K562 (cell line): Measurements from ENCODE around the gene ZNF24. TPM values are rescaled to one million over a fixed set of nuclear protein-coding genes. Genes with fewer than 3 reads are reported as not detected.
A peak's percentile ranks its signal among the peaks of the same experiment; 100 is the strongest.

Experiments used
- ATAC-seq: fragments of 200-7000 bp; cut with Tn5 transposase; 3 replicates; pipeline ENCODE4 v1.9.1; 2020; ENCODE audit warnings: moderate library complexity
- BruUV-seq: library from RNA; stranded (reverse); fragments of 400-500 nt; replicated peaks from 2 replicates; lab custom pipeline; 2021; lab: Mats Ljungman, UMichigan
- CTCF ChIA-PET: fragments of 300-600 bp; formaldehyde crosslinking; extraction: SDS; loops from one replicate; lab custom pipeline; 2021; ENCODE audit warnings: low intra/inter-chr PET ratio; lab: Yijun Ruan, JAX
- POLR2A ChIA-PET: fragments of 300-600, 350-650 bp; sonication (Branson Sonifier 250); formaldehyde crosslinking; extraction: SDS; loops from one replicate; lab custom pipeline; 2021; ENCODE audit warnings: antibody characterized with exemption, inconsistent platforms; lab: Yijun Ruan, JAX
- DNase-seq, 4 experiments: peaks; one replicate each; pipeline versions ENCODE4 v3.0.0 to v3.0.0-alpha.2; 2011 to 2018; ENCODE audit warnings: low spot score in 3 of 4, mixed read lengths in 3 of 4; ENCODE audit errors: extremely low read depth in 1 of 4
- FAIRE-seq: peaks from 2 replicates; lab custom pipeline; 2011; peaks lifted over from hg19 to GRCh38; lab: Jason Lieb, UNC
- H2AFZ ChIP-seq: 2 replicates; pipeline ENCODE4 v1.6.0; 2011; ENCODE audit warnings: low read depth, low read length, control low read depth, inconsistent platforms
- H3K27ac ChIP-seq: fragments of 200-600 bp; 3 replicates; pipeline ENCODE4 v1.8.0; 2011; ENCODE audit warnings: low read depth, mild to moderate bottlenecking, control low read depth, inconsistent platforms, low read length, moderate library complexity, mixed read lengths; ENCODE audit errors: extremely low read depth
- H3K27me3 ChIP-seq, 2 experiments: fragments of 300-600 bp in 1 of 2; 2 replicates in 1 of 2; 3 replicates in 1 of 2; pipeline versions ENCODE4 v1.6.0 to v1.8.0; 2011; ENCODE audit warnings: inconsistent platforms in 2 of 2, low read length in 2 of 2, mild to moderate bottlenecking in 1 of 2, mixed read lengths in 1 of 2, moderate library complexity in 1 of 2; ENCODE audit not compliant: control insufficient read depth in 2 of 2, insufficient read depth in 2 of 2
- H3K36me3 ChIP-seq: fragments of 300-600 bp; 3 replicates; pipeline ENCODE4 v1.8.0; 2011; ENCODE audit warnings: mild to moderate bottlenecking, low read length, inconsistent platforms; ENCODE audit not compliant: control insufficient read depth, insufficient read depth
- H3K4me1 ChIP-seq, 2 experiments: fragments of 200-600 bp in 1 of 2; replicated peaks in 1 of 2; 2 replicates in 1 of 2; 3 replicates in 1 of 2; pipeline versions ENCODE4 v1.5.1 to v1.8.0; 2011; ENCODE audit warnings: inconsistent platforms in 2 of 2, low read length in 2 of 2, mild to moderate bottlenecking in 1 of 2, mixed read lengths in 1 of 2, moderate library complexity in 1 of 2; ENCODE audit not compliant: control insufficient read depth in 2 of 2, insufficient read depth in 2 of 2
- H3K4me2 ChIP-seq: 2 replicates; pipeline ENCODE4 v1.6.1; 2011; ENCODE audit warnings: low read length, control low read depth, inconsistent platforms, mixed read lengths; ENCODE audit not compliant: insufficient read depth
- H3K4me3 ChIP-seq: fragments of 200-600 bp; sonication (generic), shearing (Covaris generic); 2 replicates; pipeline ENCODE4 v1.5.1; 2016; ENCODE audit warnings: control low read depth, inconsistent platforms
- H3K79me2 ChIP-seq: fragments of 200-600 bp; 3 replicates; pipeline ENCODE4 v1.8.0; 2011; ENCODE audit warnings: low read length, inconsistent platforms; ENCODE audit not compliant: control insufficient read depth, insufficient read depth
- H3K9ac ChIP-seq, 2 experiments: 2 replicates each; pipeline versions ENCODE4 v1.6.0 to v1.6.1; 2011; ENCODE audit warnings: low read depth in 2 of 2, low read length in 2 of 2, control low read depth in 1 of 2, inconsistent platforms in 1 of 2, mild to moderate bottlenecking in 1 of 2, mixed read lengths in 1 of 2; ENCODE audit not compliant: insufficient read depth in 1 of 2
- H3K9me1 ChIP-seq: one replicate; pipeline ENCODE4 v1.6.0; 2011; ENCODE audit warnings: inconsistent platforms, mild to moderate bottlenecking, low read length, moderate library complexity; ENCODE audit not compliant: control insufficient read depth, insufficient read depth
- H3K9me3 ChIP-seq: replicated peaks from 2 replicates; pipeline ENCODE4 v1.5.1; 2011; ENCODE audit warnings: low read depth, low read length, inconsistent platforms; ENCODE audit not compliant: control insufficient read depth, insufficient read depth
- H4K20me1 ChIP-seq: replicated peaks from 2 replicates; pipeline ENCODE4 v1.6.1; 2011; ENCODE audit warnings: low read length, inconsistent platforms, mixed read lengths; ENCODE audit not compliant: control insufficient read depth, insufficient read depth
- NR2F6 ChIP-seq: fragments of 450-650 bp; formaldehyde crosslinking; IDR thresholded peaks from 2 replicates; pipeline ENCODE4 v1.4.0; 2020; ENCODE audit warnings: mild to moderate bottlenecking
- ZNF75A ChIP-seq: fragments of 450-650 bp; formaldehyde crosslinking; IDR thresholded peaks from 2 replicates; pipeline ENCODE4 v1.4.0; 2020; ENCODE audit warnings: mild to moderate bottlenecking
- WGBS: fragments of 100-300 bp; shearing (Covaris generic); methylation state at CpG from one replicate; pipeline ENCODE4 v1.1.6; 2016; ENCODE audit warnings: low coverage, mixed read lengths; ENCODE audit not compliant: insufficient coverage; ENCODE audit errors: missing lambda C conversion rate; 5-methylcytosine and 5-hydroxymethylcytosine counted together
- in situ Hi-C: fragments of 300-500 bp; cut with MboI; formaldehyde crosslinking; loops from 4 replicates; pipeline ENCODE4 v1.15.0; 2018; ENCODE audit warnings: inconsistent platforms, mixed read lengths
- intact Hi-C: fragments of 100-400 bp; cut with micrococcal nuclease; formaldehyde crosslinking; loops from 2 replicates; pipeline ENCODE4 v1.14.2; 2022
- polyA plus RNA-seq, 8 experiments: library from polyadenylated mRNA; depleted of rRNA in 4 of 8; stranded (reverse) in 5 of 8; unstranded in 3 of 8; fragments of >200 nt; fragmentation: Nextera tagmentation in 2 of 8; fragmentation: Illumina TruSeq in 1 of 8; extraction: Ambion mirVana in 2 of 8; extraction: Trizol in 1 of 8; gene quantifications; 2 replicates each; pipeline versions ENCODE4 v1.2.1 to v1.2.3, GENCODE V29; 2011 to 2014; ENCODE audit warnings: inconsistent platforms in 1 of 8, missing spikeins in 1 of 8
- total RNA-seq, 7 experiments: library from RNA; depleted of rRNA in 6 of 7; stranded (reverse); fragments of >200 nt in 6 of 7; fragmentation: Illumina TruSeq in 2 of 7; extraction: Trizol in 2 of 7; gene quantifications; 2 replicates each; pipeline versions ENCODE4 v1.2.1 to v1.2.3, GENCODE V29; 2011 to 2021; ENCODE audit warnings: low replicate concordance in 1 of 7
- TF ChIP-seq, protein P1 (sequence below): sonication (generic); formaldehyde crosslinking; IDR thresholded peaks from 2 replicates; pipeline ENCODE4 v1.8.0; 2022; ENCODE audit warnings: mild to moderate bottlenecking, missing genetic modification reagents

ZNF24 gene
- total and polyA plus RNA-seq, 9 of the 15 experiments (the other 6 are each of a cell fraction or from before 2014, with no cell fraction given), result 35.7 to 72.8 (median 54.1) TPM

DNA sequence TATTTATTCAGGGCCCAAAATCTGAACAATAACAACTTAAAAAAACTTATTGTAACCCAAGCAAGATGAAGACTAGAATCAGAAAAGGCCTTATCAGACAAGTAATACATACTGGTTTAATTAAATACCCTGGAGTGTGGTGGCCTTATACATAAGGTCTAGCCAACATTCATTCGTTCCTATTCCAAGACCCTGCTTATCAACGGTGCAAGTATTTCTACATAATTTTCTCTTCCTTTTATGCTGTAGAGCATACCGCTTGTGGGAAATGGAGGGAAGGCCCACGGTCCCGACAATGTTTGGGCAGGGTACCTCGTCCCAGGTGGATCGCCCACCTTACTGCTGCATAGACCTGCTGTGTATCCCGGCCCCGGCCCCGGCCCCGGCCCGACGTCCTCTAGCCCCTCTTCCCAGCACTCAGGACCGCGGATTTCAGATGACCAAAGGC lies 708 bp downstream of the ZNF24 start (continued):
- TF ChIP-seq, protein P1, sequence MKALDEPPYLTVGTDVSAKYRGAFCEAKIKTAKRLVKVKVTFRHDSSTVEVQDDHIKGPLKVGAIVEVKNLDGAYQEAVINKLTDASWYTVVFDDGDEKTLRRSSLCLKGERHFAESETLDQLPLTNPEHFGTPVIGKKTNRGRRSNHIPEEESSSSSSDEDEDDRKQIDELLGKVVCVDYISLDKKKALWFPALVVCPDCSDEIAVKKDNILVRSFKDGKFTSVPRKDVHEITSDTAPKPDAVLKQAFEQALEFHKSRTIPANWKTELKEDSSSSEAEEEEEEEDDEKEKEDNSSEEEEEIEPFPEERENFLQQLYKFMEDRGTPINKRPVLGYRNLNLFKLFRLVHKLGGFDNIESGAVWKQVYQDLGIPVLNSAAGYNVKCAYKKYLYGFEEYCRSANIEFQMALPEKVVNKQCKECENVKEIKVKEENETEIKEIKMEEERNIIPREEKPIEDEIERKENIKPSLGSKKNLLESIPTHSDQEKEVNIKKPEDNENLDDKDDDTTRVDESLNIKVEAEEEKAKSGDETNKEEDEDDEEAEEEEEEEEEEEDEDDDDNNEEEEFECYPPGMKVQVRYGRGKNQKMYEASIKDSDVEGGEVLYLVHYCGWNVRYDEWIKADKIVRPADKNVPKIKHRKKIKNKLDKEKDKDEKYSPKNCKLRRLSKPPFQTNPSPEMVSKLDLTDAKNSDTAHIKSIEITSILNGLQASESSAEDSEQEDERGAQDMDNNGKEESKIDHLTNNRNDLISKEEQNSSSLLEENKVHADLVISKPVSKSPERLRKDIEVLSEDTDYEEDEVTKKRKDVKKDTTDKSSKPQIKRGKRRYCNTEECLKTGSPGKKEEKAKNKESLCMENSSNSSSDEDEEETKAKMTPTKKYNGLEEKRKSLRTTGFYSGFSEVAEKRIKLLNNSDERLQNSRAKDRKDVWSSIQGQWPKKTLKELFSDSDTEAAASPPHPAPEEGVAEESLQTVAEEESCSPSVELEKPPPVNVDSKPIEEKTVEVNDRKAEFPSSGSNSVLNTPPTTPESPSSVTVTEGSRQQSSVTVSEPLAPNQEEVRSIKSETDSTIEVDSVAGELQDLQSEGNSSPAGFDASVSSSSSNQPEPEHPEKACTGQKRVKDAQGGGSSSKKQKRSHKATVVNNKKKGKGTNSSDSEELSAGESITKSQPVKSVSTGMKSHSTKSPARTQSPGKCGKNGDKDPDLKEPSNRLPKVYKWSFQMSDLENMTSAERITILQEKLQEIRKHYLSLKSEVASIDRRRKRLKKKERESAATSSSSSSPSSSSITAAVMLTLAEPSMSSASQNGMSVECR (CRISPR knock-in tag), result 0 out of 2 replicates have a peak, but pooled peaks have one; percentile 46

DNA sequence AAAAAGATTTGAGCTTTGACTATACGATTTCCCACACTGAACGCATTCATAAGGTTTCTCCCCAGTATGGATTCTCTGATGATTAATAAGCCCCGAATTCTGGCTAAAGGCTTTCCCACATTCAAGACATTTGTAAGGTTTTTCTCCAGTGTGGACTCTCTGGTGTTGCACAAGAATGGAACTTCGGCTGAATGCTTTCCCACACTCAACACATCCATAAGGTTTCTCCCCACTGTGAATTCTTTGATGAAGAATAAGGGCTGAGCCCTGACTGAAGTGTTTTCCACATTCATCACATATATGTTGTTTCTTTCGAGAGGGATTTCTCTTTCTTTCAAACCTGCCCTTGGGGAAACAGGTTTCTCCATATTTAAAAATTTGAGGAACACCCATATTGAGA lies 6.9 kb downstream of the ZNF24 start:
- intact Hi-C loops, result no loop called here
- H3K9ac ChIP-seq, result no peak overlapping the region
- in situ Hi-C loops, result no loop called here
- POLR2A ChIA-PET, result interaction anchor here (0.7 kb wide), 1 partner anchor 9 kb away, joined by 3 read pairs; no protein-coding TSS in a partner anchor
- no peaks in the 10 kb centered on the region for H3K9me1 ChIP-seq
- H3K27me3 ChIP-seq, result no peaks in the 10 kb centered on the region
- H3K4me3 ChIP-seq, result no peak overlapping the region
- H3K4me2 ChIP-seq, result no peak overlapping the region
- DNase-seq (no peak), FAIRE-seq (no peak), ATAC-seq (no peak)
- no peak overlapping the region for H3K27ac ChIP-seq
- H3K4me1 ChIP-seq, result no peaks in the 10 kb centered on the region
- WGBS, result 98% methylated on average over 5 of the region's 5 CpGs
- no peak overlapping the region for H2AFZ ChIP-seq
- no peaks in the 10 kb centered on the region for H3K9me3 ChIP-seq
- CTCF ChIA-PET, result interaction anchor here (0.5 kb wide), 1 partner anchor 35 kb away, joined by 3 read pairs; no protein-coding TSS in a partner anchor
- peaks cover 61% of the 10 kb centered on the region for H3K79me2 ChIP-seq
- H3K36me3 ChIP-seq, result peaks cover 98% of the 10 kb centered on the region
- TF ChIP-seq ZNF75A (CRISPR knock-in tag) (peak; percentile 77), NR2F6 (no peak)
- BruUV-seq, result no TSS peak
- peaks cover 8% of the 10 kb centered on the region for H4K20me1 ChIP-seq
